ENCODE data around the gene MCTP1.

MCTP1 gene

GRCh38 chr5:95069948-95070347, 214.9 kb downstream of the MCTP1 start:
- no peak overlapping the region for H3K4me3 ChIP-seq (ENCODE audit: low read length)
- no peaks in the 10 kb centered on the region for H3F3A ChIP-seq (ENCODE audit: insufficient read depth, low read length)
- no peaks in the 10 kb centered on the region for H3K36me3 ChIP-seq (replicated peaks; ENCODE audit: insufficient read depth, low read length)
- H4K20me1 ChIP-seq (ENCODE audit: insufficient read depth, low read length) = no peaks in the 10 kb centered on the region
- no peak overlapping the region for H3K4me2 ChIP-seq (ENCODE audit: low read depth, low read length)
- no peaks in the 10 kb centered on the region for H3K9me2 ChIP-seq (replicated peaks; ENCODE audit: insufficient read depth, low read length)
- no peak overlapping the region for H3K9ac ChIP-seq (ENCODE audit: low read length)
- H3K27ac ChIP-seq (ENCODE audit: low read length) = no peak overlapping the region
- no peaks in the 10 kb centered on the region for H3K79me2 ChIP-seq (ENCODE audit: low read length)
- H2AFZ ChIP-seq (ENCODE audit: low read length) = no peak overlapping the region
- H3K4me1 ChIP-seq (ENCODE audit: low read length) = no peaks in the 10 kb centered on the region
- H3K9me3 ChIP-seq (replicated peaks; ENCODE audit: insufficient read depth, low read length) = no peaks in the 10 kb centered on the region
- TF ChIP-seq EZH2 (optimal IDR thresholded peaks at IDR 0.05; ENCODE audit: low read depth, low read length) (no peak), EZH2phosphoT487 (IDR thresholded peaks at IDR 0.05; ENCODE audit: low read length) (no peak), CTCF (IDR thresholded peaks at IDR 0.05; ENCODE audit: low read length) (no peak)
- no peak for DNase-seq
- H3K27me3 ChIP-seq (replicated peaks; ENCODE audit: insufficient read depth, low read length) = no peaks in the 10 kb centered on the region

DNA sequence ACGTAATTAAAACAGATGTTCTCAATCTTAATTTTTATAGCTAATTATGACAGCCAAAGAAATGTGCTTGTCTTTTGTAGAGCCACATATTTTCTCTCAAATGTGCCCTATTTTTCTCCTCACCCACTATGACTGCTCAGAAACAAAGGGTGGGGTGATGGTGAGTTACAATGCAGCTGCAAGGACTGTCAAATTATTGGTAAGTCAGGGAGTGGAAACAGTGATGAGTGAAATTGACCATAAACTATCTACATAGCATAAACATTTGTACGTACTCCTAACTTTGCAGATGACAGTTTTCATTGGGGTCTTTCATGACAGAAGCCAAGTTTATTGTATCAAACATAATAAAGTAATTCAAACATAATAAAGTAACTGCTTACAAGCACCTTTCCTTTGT, 215.9 kb downstream of the MCTP1 start:
- H3K9me2 ChIP-seq (replicated peaks; ENCODE audit: insufficient read depth, low read length) = no peaks in the 10 kb centered on the region
- H3K4me3 ChIP-seq (ENCODE audit: low read length) = no peak overlapping the region
- no peak overlapping the region for H3K9ac ChIP-seq (ENCODE audit: low read length)
- TF ChIP-seq CTCF (IDR thresholded peaks at IDR 0.05; ENCODE audit: low read length) = no peak
- no peak for TF ChIP-seq EZH2phosphoT487 (IDR thresholded peaks at IDR 0.05; ENCODE audit: low read length)
- TF ChIP-seq EZH2 (optimal IDR thresholded peaks at IDR 0.05; ENCODE audit: low read depth, low read length) = no peak
- H3K79me2 ChIP-seq (ENCODE audit: low read length) = no peaks in the 10 kb centered on the region
- H3K27ac ChIP-seq (ENCODE audit: low read length) = no peak overlapping the region
- no peaks in the 10 kb centered on the region for H4K20me1 ChIP-seq (ENCODE audit: insufficient read depth, low read length)
- H2AFZ ChIP-seq (ENCODE audit: low read length) = no peak overlapping the region
- DNase-seq = no peak
- no peak overlapping the region for H3K4me2 ChIP-seq (ENCODE audit: low read depth, low read length)
- no peaks in the 10 kb centered on the region for H3K27me3 ChIP-seq (replicated peaks; ENCODE audit: insufficient read depth, low read length)
- H3K36me3 ChIP-seq (replicated peaks; ENCODE audit: insufficient read depth, low read length) = no peaks in the 10 kb centered on the region
- no peaks in the 10 kb centered on the region for H3F3A ChIP-seq (ENCODE audit: insufficient read depth, low read length)
- H3K4me1 ChIP-seq (ENCODE audit: low read length) = no peaks in the 10 kb centered on the region
- H3K9me3 ChIP-seq (replicated peaks; ENCODE audit: insufficient read depth, low read length) = no peaks in the 10 kb centered on the region

DNA sequence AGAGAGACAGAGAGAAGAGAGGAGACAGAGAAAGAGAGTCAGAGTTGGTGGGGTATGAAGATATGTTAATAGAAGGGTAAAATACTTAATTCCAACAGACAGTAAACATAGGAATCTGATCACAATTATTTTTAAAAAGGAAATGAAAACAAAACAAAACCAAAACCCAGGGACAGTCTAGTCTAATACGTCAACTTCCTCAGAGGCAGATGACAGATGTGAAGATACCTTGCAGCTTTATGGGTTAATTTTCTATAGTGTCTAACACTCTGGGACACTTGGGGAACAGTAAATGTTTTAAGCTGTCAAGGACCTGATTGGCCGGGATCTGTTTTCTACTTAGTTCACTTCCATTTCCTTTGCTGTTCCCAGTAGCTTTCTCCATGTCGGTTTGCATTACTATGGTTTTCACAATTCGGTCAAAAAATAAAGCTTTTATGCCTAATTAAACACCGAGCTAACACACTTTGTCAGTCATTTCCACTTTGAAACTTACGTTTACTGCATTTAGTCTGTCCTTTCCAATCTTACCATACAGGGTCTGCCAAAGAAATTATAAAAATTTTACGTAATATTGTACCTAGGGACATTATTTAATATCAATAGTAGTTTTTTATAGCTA, 216.5 kb downstream of the MCTP1 start:
- Histone ChIP-seq H3K79me2 (ENCODE audit: low read length) (no peaks in the 10 kb centered on the region), H3K4me3 (ENCODE audit: low read length) (no peak overlapping the region), H3K4me1 (ENCODE audit: low read length) (no peaks in the 10 kb centered on the region), H4K20me1 (ENCODE audit: insufficient read depth, low read length) (no peaks in the 10 kb centered on the region), H3K9ac (ENCODE audit: low read length) (no peak overlapping the region), H3K9me2 (replicated peaks; ENCODE audit: insufficient read depth, low read length) (no peaks in the 10 kb centered on the region), H3K9me3 (replicated peaks; ENCODE audit: insufficient read depth, low read length) (no peaks in the 10 kb centered on the region), H3K27ac (ENCODE audit: low read length) (no peak overlapping the region), H3F3A (ENCODE audit: insufficient read depth, low read length) (no peaks in the 10 kb centered on the region), H3K36me3 (replicated peaks; ENCODE audit: insufficient read depth, low read length) (no peaks in the 10 kb centered on the region), H2AFZ (ENCODE audit: low read length) (no peak overlapping the region), H3K4me2 (ENCODE audit: low read depth, low read length) (no peak overlapping the region), H3K27me3 (replicated peaks; ENCODE audit: insufficient read depth, low read length) (no peaks in the 10 kb centered on the region)
- no peak for DNase-seq
- TF ChIP-seq EZH2 (optimal IDR thresholded peaks at IDR 0.05; ENCODE audit: low read depth, low read length) (no peak), EZH2phosphoT487 (IDR thresholded peaks at IDR 0.05; ENCODE audit: low read length) (no peak), CTCF (IDR thresholded peaks at IDR 0.05; ENCODE audit: low read length) (no peak)

Data from MM.1S (cell line).